OCI-LY7 (cell line): ENCODE measurements around the gene TSPAN10. TPM values are rescaled to one million over a fixed set of nuclear protein-coding genes. Genes with fewer than 3 reads are reported as not detected.

Experiments
- BruUV-seq: library from RNA; stranded (reverse); fragments of 400-500 nt; replicated peaks from 2 replicates; lab custom pipeline; 2021; lab: Mats Ljungman, UMichigan
- CTCF ChIA-PET: fragments of 300-600 bp; sonication (Branson Sonifier 250); formaldehyde crosslinking; loops from one replicate; lab custom pipeline; 2022; ENCODE audit warnings: antibody characterized with exemption; ENCODE audit not compliant: unreplicated experiment; lab: Charles Lee
- POLR2A ChIA-PET: fragments of 300-600 bp; sonication (Branson Sonifier 250); formaldehyde crosslinking; loops from one replicate; lab custom pipeline; 2022; ENCODE audit warnings: antibody characterized with exemption; lab: Charles Lee
- DNase-seq: peaks from one replicate; pipeline ENCODE4 v3.0.0-alpha.2; 2015; ENCODE audit warnings: low spot score
- H2AFZ ChIP-seq: fragments of 200-600 bp; sonication (generic), shearing (Covaris generic); 2 replicates; pipeline ENCODE4 v1.6.1; 2014; ENCODE audit warnings: mild to moderate bottlenecking, antibody characterized with exemption, low read length, moderate library complexity
- H3K27ac ChIP-seq: fragments of 200-600 bp; sonication (generic); 2 replicates; pipeline ENCODE4 v1.5.1; 2014; ENCODE audit warnings: mixed run types, low read depth, mild to moderate bottlenecking, moderate library complexity, low read length, inconsistent platforms; ENCODE audit not compliant: poor library complexity, severe bottlenecking
- H3K36me3 ChIP-seq: fragments of 200-600 bp; sonication (generic); 2 replicates; pipeline ENCODE4 v1.6.1; 2014; ENCODE audit warnings: mild to moderate bottlenecking, antibody characterized with exemption, low read length, moderate library complexity, mixed read lengths; ENCODE audit not compliant: insufficient read depth
- H3K4me1 ChIP-seq: fragments of 200-600 bp; sonication (generic); 2 replicates; pipeline ENCODE4 v1.5.1; 2014; ENCODE audit warnings: mild to moderate bottlenecking, low read length; ENCODE audit not compliant: insufficient read depth, poor library complexity, severe bottlenecking
- H3K4me2 ChIP-seq: fragments of 200-600 bp; sonication (generic); 2 replicates; pipeline ENCODE4 v1.6.1; 2014; ENCODE audit warnings: mild to moderate bottlenecking, low read length
- H3K4me3 ChIP-seq: fragments of 200-600 bp; sonication (generic); 2 replicates; pipeline ENCODE4 v1.5.1; 2014; ENCODE audit warnings: mild to moderate bottlenecking, low read depth, low read length; ENCODE audit not compliant: poor library complexity, severe bottlenecking
- H3K79me2 ChIP-seq: fragments of 200-600 bp; sonication (generic); 2 replicates; pipeline ENCODE4 v1.6.1; 2016; ENCODE audit warnings: low read depth, mild to moderate bottlenecking, low read length, moderate library complexity, mixed read lengths; ENCODE audit not compliant: insufficient read depth
- H3K9me2 ChIP-seq: fragments of 200-600 bp; sonication (generic); 2 replicates; pipeline ENCODE4 v1.6.1; 2016; ENCODE audit warnings: mild to moderate bottlenecking, low read length, mixed read lengths; ENCODE audit not compliant: insufficient read depth
- H3K9me3 ChIP-seq: fragments of 200-600 bp; sonication (generic); 2 replicates; pipeline ENCODE4 v1.6.1; 2014; ENCODE audit warnings: mild to moderate bottlenecking, mixed run types, low read length, mixed read lengths
- H4K20me1 ChIP-seq: fragments of 200-600 bp; sonication (generic); 2 replicates; pipeline ENCODE4 v1.6.1; 2014; ENCODE audit warnings: mild to moderate bottlenecking, antibody characterized with exemption, low read length, moderate library complexity, mixed read lengths; ENCODE audit not compliant: insufficient read depth
- CTCF ChIP-seq: fragments of 200-600 bp; sonication (generic); conservative IDR thresholded peaks from 2 replicates; pipeline ENCODE4 v1.5.1; 2014; ENCODE audit warnings: mild to moderate bottlenecking, antibody characterized with exemption, low read length, moderate library complexity, mixed read lengths
- EZH2phosphoT487 ChIP-seq: fragments of 200-600 bp; sonication (generic); IDR thresholded peaks from 2 replicates; pipeline ENCODE4 v1.6.1; 2018; ENCODE audit warnings: low read depth, borderline replicate concordance, mild to moderate bottlenecking, mixed run types, antibody characterized with exemption, low read length, moderate library complexity, mixed read lengths
- intact Hi-C: fragments of 100-400 bp; cut with micrococcal nuclease; formaldehyde crosslinking; loops from one replicate; pipeline ENCODE4 v1.10.0; 2022; ENCODE audit not compliant: unreplicated experiment
- total RNA-seq, 2 experiments: library from RNA; depleted of rRNA in 1 of 2; stranded (reverse); fragments of >200 nt in 1 of 2; shearing (Covaris generic) in 1 of 2; gene quantifications; 2 replicates each; pipeline ENCODE4 v1.2.3, GENCODE V29; 2014 to 2022

The TSPAN10 gene
- total RNA-seq, 2 experiments from 2014 or later = 0.95 to 2.4 TPM

GRCh38 chr17:81655378-81656117, 18.6 kb downstream of the TSPAN10 start:
- H3K36me3 ChIP-seq = no peaks in the 10 kb centered on the region; the same call in 1 of the 2 replicates
- BruUV-seq = no TSS peak
- DNase-seq = no peak
- H4K20me1 ChIP-seq = no peaks in the 10 kb centered on the region
- no peak overlapping the region for H3K4me2 ChIP-seq
- intact Hi-C loops = no loop called here
- ChIA-PET POLR2A (interaction anchor here (0.5 to 1.6 kb wide), 2 partner anchors 10 to 56 kb away, joined by 3 to 4 read pairs; no protein-coding TSS in a partner anchor), CTCF (no interaction called here)
- no peak for TF ChIP-seq EZH2phosphoT487
- no peak overlapping the region for H3K4me3 ChIP-seq
- H3K9me3 ChIP-seq = no peaks in the 10 kb centered on the region
- H3K27ac ChIP-seq = no peak overlapping the region
- peaks cover 30% of the 10 kb centered on the region for H3K4me1 ChIP-seq
- H3K79me2 ChIP-seq = no peaks in the 10 kb centered on the region
- no peak overlapping the region for H2AFZ ChIP-seq
- H3K9me2 ChIP-seq = no peaks in the 10 kb centered on the region

DNA sequence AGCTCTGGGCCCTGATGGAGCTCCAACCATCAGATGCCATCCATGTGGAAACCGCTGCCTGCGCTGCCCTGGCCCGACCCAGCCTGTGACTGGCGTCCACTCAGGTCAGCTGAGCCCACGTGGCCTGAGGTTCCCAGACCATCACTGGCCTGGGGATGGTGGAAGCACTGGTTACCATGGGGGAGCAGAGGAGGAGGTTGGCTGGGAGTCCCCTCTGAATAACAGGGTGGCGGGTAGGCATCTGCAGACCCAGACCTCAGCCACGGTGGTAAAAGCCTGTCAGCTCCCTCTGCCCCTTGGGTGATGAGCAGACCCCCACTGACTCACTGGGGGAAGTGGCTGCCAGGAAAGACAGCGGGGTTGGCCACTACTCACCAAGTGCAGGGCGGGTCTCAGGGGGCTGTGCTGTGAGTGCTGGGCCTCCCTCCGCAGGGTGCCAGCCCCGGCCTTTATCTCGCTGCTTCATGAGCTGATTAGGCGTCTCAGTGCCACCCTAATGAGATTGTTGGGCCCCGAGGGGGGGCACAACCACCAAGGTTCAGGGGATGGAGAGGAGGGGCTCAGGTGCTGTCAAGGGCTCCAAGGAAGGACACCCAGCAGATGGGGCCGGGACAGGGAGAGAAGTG, 19.2 kb downstream of the TSPAN10 start, which contains the start of gene PDE6G:
Gene PDE6G (minus strand): TSS at position 425 of the 626 bp plus-strand sequence. CDS start 3,237 bp downstream, outside the sequence.
- ChIA-PET CTCF (no interaction called here), POLR2A (interaction anchor here (1.6 kb wide), 1 partner anchor 9 kb away, joined by 3 read pairs; no protein-coding TSS in a partner anchor)
- H3K4me2 ChIP-seq = no peak within 1 kb of the TSS
- TF ChIP-seq CTCF = no peak
- no peak for TF ChIP-seq EZH2phosphoT487
- no peak within 1 kb of the TSS for H3K4me3 ChIP-seq
- intact Hi-C loops = no loop called here
- no peaks in the 10 kb centered on the region for H3K79me2 ChIP-seq
- no peak within 1 kb of the TSS for H3K27ac ChIP-seq
- no peaks in the 10 kb centered on the region for H3K9me3 ChIP-seq
- no peaks in the 10 kb centered on the region for H3K9me2 ChIP-seq
- H2AFZ ChIP-seq = no peak within 1 kb of the TSS
- DNase-seq = no peak
- H3K4me1 ChIP-seq = peaks cover 30% of the 10 kb centered on the region
- no peaks in the 10 kb centered on the region; the same call in 1 of the 2 replicates for H3K36me3 ChIP-seq
- no peaks in the 10 kb centered on the region for H4K20me1 ChIP-seq
- BruUV-seq = no TSS peak

- H3K9me3 ChIP-seq = no peaks in the 10 kb centered on the region
- no peaks in the 10 kb centered on the region for H3K79me2 ChIP-seq
- H3K4me2 ChIP-seq = no peak overlapping the region
- H3K27ac ChIP-seq = no peak overlapping the region
- peaks cover 30% of the 10 kb centered on the region for H3K4me1 ChIP-seq
- no peaks in the 10 kb centered on the region for H4K20me1 ChIP-seq
- BruUV-seq = no TSS peak
- no peaks in the 10 kb centered on the region; the same call in 1 of the 2 replicates for H3K36me3 ChIP-seq
- H2AFZ ChIP-seq = no peak overlapping the region
- POLR2A ChIA-PET = interaction anchor here (0.6 to 1.6 kb wide), 2 partner anchors 8 to 480 kb away, joined by 3 read pairs; no protein-coding TSS in a partner anchor
- H3K9me2 ChIP-seq = no peaks in the 10 kb centered on the region
- CTCF ChIA-PET = no interaction called here
- TF ChIP-seq EZH2phosphoT487 = no peak
- no peak for TF ChIP-seq CTCF
- intact Hi-C loops = no loop called here
- H3K4me3 ChIP-seq = no peak overlapping the region
- DNase-seq = no peak
Measured at GRCh38 chr17:81656835-81657234, 19.8 kb downstream of the TSPAN10 start.
